Measurements from ENCODE around the gene LRRC4C. TPM values are rescaled to one million over a fixed set of nuclear protein-coding genes. Genes with fewer than 3 reads are reported as not detected.

The LRRC4C gene
- total RNA-seq, 1 donor from 2014 or later: 1.3 TPM

DNA sequence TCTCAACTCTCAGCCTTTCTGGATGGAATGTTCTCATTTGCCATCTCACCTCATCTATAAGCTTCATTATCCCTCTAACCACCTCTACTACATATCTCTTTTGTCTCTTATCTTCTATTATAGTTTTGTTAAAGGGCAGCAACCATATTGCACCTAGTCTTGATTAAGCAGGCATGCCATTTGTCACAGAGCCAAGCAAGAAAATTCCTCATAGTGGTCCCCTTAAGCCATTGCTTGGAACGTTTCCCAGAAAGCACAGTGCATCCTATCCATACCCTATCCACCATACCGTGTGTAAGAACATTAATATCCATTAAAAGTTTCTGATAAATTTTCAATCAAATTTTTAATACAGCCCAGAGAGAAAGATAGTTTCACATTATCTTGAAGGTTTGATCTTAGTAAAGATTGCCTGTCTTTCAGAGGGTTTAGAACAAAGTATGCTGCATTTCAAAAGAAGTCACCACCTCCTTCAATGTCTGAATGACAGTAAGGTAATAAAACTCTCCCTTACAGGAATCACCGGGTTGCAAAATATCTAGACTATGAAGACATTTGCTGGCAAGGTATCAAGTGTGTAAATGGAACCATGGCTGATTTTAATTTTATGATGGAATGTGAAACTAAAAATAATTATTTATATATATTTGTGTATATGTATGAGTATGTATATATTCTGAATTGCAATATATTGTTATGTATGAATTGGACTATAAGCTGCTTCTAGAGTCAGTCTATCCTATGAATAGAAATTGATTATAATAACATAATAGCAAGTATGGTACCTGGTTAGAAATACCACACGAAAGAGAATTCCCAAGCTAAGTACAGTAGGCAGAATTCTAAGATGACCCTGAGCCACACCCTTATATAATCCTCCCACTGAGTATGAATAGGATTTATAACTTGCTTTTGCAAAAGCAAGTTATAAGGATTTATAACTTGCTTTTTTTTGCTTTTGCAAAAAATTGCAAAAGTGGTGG, 1296.3 kb downstream of the LRRC4C start:
- no peak overlapping the region for H3K27ac Mint-ChIP-seq
- no peaks in the 10 kb centered on the region for H3K4me1 Mint-ChIP-seq (ENCODE audit: low read depth)
- peaks cover 2% of the 10 kb centered on the region for H3K36me3 Mint-ChIP-seq (ENCODE audit: insufficient read depth)
- TF ChIP-seq, protein P1, sequence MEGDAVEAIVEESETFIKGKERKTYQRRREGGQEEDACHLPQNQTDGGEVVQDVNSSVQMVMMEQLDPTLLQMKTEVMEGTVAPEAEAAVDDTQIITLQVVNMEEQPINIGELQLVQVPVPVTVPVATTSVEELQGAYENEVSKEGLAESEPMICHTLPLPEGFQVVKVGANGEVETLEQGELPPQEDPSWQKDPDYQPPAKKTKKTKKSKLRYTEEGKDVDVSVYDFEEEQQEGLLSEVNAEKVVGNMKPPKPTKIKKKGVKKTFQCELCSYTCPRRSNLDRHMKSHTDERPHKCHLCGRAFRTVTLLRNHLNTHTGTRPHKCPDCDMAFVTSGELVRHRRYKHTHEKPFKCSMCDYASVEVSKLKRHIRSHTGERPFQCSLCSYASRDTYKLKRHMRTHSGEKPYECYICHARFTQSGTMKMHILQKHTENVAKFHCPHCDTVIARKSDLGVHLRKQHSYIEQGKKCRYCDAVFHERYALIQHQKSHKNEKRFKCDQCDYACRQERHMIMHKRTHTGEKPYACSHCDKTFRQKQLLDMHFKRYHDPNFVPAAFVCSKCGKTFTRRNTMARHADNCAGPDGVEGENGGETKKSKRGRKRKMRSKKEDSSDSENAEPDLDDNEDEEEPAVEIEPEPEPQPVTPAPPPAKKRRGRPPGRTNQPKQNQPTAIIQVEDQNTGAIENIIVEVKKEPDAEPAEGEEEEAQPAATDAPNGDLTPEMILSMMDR (IDR thresholded peaks at IDR 0.05; ENCODE audit: unreplicated experiment): no peak
- no peaks in the 10 kb centered on the region for H3K27me3 Mint-ChIP-seq
- peaks cover 8% of the 10 kb centered on the region for H3K9me3 Mint-ChIP-seq (ENCODE audit: low read depth)
- H3K4me3 Mint-ChIP-seq (ENCODE audit: low read depth): no peak overlapping the region
- no peak for DNase-seq (ENCODE audit: low spot score, unreplicated experiment)

GRCh38 chr11:40161854-40162410, 1297.5 kb downstream of the LRRC4C start:
- Mint-ChIP-seq H3K27me3 (no peaks in the 10 kb centered on the region), H3K27ac (no peak overlapping the region), H3K9me3 (ENCODE audit: low read depth) (peaks cover 19% of the 10 kb centered on the region), H3K4me3 (ENCODE audit: low read depth) (no peak overlapping the region), H3K4me1 (ENCODE audit: low read depth) (no peaks in the 10 kb centered on the region), H3K36me3 (ENCODE audit: insufficient read depth) (peaks cover 4% of the 10 kb centered on the region)
- DNase-seq (ENCODE audit: low spot score, unreplicated experiment): no peak
- TF ChIP-seq, protein P1 (IDR thresholded peaks at IDR 0.05; ENCODE audit: unreplicated experiment): no peak

- DNase-seq (ENCODE audit: low spot score, unreplicated experiment): no peak
- no peak overlapping the region for H3K4me3 Mint-ChIP-seq (ENCODE audit: low read depth)
- peaks cover 30% of the 10 kb centered on the region for H3K9me3 Mint-ChIP-seq (ENCODE audit: low read depth)
- H3K27ac Mint-ChIP-seq: no peak overlapping the region
- no peaks in the 10 kb centered on the region for H3K4me1 Mint-ChIP-seq (ENCODE audit: low read depth)
- peaks cover 10% of the 10 kb centered on the region for H3K36me3 Mint-ChIP-seq (ENCODE audit: insufficient read depth)
- TF ChIP-seq, protein P1 (IDR thresholded peaks at IDR 0.05; ENCODE audit: unreplicated experiment): no peak
- no peaks in the 10 kb centered on the region for H3K27me3 Mint-ChIP-seq
Observed at GRCh38 chr11:40160418-40160817, 1299.0 kb downstream of the LRRC4C start.

GRCh38 chr11:40149721-40150120, 1309.7 kb downstream of the LRRC4C start:
- Mint-ChIP-seq H3K4me1 (ENCODE audit: low read depth) (no peaks in the 10 kb centered on the region), H3K9me3 (ENCODE audit: low read depth) (peaks cover 20% of the 10 kb centered on the region), H3K27me3 (no peaks in the 10 kb centered on the region), H3K27ac (no peak overlapping the region), H3K4me3 (ENCODE audit: low read depth) (no peak overlapping the region), H3K36me3 (ENCODE audit: insufficient read depth) (peaks cover 6% of the 10 kb centered on the region)
- TF ChIP-seq, protein P1 (IDR thresholded peaks at IDR 0.05; ENCODE audit: unreplicated experiment): no peak
- DNase-seq (ENCODE audit: low spot score, unreplicated experiment): no peak

DNA sequence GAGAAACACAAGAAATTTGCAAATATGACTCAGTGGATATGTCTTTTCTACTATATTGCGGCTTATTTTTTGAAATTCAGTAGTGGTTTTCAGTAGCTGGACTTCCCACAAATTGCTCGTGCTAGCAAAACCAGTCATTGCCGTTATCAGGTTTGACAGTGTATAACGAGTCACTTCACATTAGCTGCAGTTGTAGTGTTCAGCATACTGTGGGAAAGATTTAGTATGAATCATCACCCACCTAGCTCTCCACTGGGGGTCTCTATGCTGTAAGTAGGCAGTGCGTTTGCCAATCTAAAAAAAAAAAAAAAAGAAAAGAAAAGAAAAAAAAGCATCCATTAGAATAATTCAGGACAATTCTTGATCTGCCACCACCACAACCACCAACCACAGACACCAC, 1318.9 kb downstream of the LRRC4C start:
- H3K27ac Mint-ChIP-seq: no peak overlapping the region
- H3K36me3 Mint-ChIP-seq (ENCODE audit: insufficient read depth): no peaks in the 10 kb centered on the region
- DNase-seq (ENCODE audit: low spot score, unreplicated experiment): no peak
- no peaks in the 10 kb centered on the region for H3K27me3 Mint-ChIP-seq
- H3K4me3 Mint-ChIP-seq (ENCODE audit: low read depth): no peak overlapping the region
- peaks cover 1% of the 10 kb centered on the region for H3K4me1 Mint-ChIP-seq (ENCODE audit: low read depth)
- TF ChIP-seq, protein P1 (IDR thresholded peaks at IDR 0.05; ENCODE audit: unreplicated experiment): no peak
- H3K9me3 Mint-ChIP-seq (ENCODE audit: low read depth): no peaks in the 10 kb centered on the region

Data from progenitor cell of endocrine pancreas (in vitro differentiated cells).